ENCODE measurements around the gene MXD3.

DNA sequence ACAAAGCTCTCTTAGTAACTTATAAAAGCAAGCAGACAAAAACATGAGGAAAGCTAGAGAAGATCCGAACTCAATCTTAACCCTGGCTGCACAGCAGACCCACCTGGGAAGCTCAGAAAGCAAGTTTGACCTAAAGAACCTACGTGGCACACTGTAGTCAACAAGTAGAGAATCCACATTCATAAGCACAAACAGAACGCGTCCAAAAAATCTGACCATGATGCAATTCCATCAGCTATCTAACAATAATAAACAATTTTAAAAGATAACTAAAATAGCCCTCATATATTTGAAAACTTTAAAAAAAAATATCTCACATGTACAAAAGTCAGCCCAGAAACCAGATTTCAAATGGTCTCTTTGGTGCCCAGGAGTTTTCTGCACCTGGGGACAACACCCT lies 35.1 kb upstream of the MXD3 start:
- TF ChIP-seq, protein P1, sequence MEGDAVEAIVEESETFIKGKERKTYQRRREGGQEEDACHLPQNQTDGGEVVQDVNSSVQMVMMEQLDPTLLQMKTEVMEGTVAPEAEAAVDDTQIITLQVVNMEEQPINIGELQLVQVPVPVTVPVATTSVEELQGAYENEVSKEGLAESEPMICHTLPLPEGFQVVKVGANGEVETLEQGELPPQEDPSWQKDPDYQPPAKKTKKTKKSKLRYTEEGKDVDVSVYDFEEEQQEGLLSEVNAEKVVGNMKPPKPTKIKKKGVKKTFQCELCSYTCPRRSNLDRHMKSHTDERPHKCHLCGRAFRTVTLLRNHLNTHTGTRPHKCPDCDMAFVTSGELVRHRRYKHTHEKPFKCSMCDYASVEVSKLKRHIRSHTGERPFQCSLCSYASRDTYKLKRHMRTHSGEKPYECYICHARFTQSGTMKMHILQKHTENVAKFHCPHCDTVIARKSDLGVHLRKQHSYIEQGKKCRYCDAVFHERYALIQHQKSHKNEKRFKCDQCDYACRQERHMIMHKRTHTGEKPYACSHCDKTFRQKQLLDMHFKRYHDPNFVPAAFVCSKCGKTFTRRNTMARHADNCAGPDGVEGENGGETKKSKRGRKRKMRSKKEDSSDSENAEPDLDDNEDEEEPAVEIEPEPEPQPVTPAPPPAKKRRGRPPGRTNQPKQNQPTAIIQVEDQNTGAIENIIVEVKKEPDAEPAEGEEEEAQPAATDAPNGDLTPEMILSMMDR (IDR thresholded peaks at IDR 0.05 in 2 of 3, conservative IDR thresholded peaks at IDR 0.05 in 1 of 3; ENCODE audit: control insufficient read depth in 2 of 3, extremely low read depth in 1 of 3, insufficient read depth in 1 of 3, low read depth in 3 of 3, low read length in 3 of 3) = no peak
- TF ChIP-seq, protein P2, sequence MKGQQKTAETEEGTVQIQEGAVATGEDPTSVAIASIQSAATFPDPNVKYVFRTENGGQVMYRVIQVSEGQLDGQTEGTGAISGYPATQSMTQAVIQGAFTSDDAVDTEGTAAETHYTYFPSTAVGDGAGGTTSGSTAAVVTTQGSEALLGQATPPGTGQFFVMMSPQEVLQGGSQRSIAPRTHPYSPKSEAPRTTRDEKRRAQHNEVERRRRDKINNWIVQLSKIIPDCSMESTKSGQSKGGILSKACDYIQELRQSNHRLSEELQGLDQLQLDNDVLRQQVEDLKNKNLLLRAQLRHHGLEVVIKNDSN (IDR thresholded peaks at IDR 0.05; ENCODE audit: borderline replicate concordance, extremely low read length, insufficient read depth, low read depth, low read length) = no peak
- TF ChIP-seq POLR2AphosphoS5 (IDR thresholded peaks at IDR 0.05; ENCODE audit: low read length) (no peak), CHD2 (IDR thresholded peaks at IDR 0.05; ENCODE audit: borderline replicate concordance, low read depth, low read length) (no peak), JUND (IDR thresholded peaks at IDR 0.05; ENCODE audit: low read depth, low read length) (no peak)

All from GM12878 (cell line).